ENCODE results near the gene RGS7. TPM values are rescaled to one million over a fixed set of nuclear protein-coding genes. Genes with fewer than 3 reads are reported as not detected.

RGS7 gene
- total RNA-seq, 2 donors from 2014 or later, result not detected

DNA sequence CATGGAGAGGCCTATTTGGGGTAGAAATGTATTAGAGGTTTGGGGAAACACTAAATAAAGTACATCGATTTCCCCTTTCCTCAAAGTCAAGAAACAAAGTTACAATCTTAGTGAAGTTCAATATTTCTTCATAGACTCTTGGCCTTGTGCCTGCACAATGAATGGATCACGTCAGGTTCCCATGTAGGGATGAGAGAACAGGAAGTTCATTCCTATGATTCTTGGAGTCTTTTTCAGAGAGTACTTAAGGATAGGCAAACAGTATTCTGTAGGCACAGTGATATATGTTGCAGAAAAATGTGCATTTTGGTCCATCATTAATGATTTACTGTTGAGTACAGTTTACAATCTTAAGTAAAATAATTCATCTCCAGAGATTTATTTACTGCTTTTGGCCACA, 275.5 kb downstream of the RGS7 start:
- no peak overlapping the region for H3K4me3 Mint-ChIP-seq
- H3K27me3 Mint-ChIP-seq, result no peaks in the 10 kb centered on the region
- H3K27ac Mint-ChIP-seq, result no peak overlapping the region
- no peaks in the 10 kb centered on the region for H3K4me1 Mint-ChIP-seq (ENCODE audit: low read depth in 2 of 2)
- H3K36me3 Mint-ChIP-seq, result no peaks in the 10 kb centered on the region
- peaks cover 10% of the 10 kb centered on the region for H3K9me3 Mint-ChIP-seq
- ATAC-seq, result no peak
- DNase-seq (ENCODE audit: low spot score), result no peak

DNA sequence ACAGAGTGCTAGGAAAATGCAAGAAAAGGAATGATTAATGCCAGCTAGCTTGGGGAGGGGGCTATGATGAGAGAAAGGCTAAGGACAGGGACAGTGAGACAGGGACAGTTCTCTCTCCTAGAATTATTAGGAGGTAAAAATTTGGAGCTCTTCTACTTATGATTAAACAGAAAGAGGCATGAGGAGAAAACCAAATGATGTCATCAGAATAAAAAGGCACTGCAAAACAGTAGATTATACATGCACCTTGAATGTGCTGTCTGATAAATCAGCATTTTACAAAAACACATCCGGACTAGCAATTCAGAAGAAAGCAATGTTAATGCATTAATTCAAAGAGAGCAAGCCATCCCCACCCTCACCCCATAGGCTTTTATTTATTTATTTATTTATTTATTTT, 277.5 kb downstream of the RGS7 start:
- Mint-ChIP-seq H3K27me3 (no peaks in the 10 kb centered on the region), H3K36me3 (no peaks in the 10 kb centered on the region), H3K9me3 (peaks cover 4% of the 10 kb centered on the region), H3K4me3 (no peak overlapping the region), H3K27ac (no peak overlapping the region), H3K4me1 (ENCODE audit: low read depth in 2 of 2) (no peaks in the 10 kb centered on the region)
- ATAC-seq (no peak), DNase-seq (ENCODE audit: low spot score) (no peak)

- Mint-ChIP-seq H3K27me3 (no peaks in the 10 kb centered on the region), H3K4me3 (no peak overlapping the region), H3K4me1 (ENCODE audit: low read depth in 2 of 2) (no peaks in the 10 kb centered on the region), H3K36me3 (no peaks in the 10 kb centered on the region), H3K9me3 (peaks cover 2% of the 10 kb centered on the region), H3K27ac (no peak overlapping the region)
- ATAC-seq, result no peak
- no peak for DNase-seq (ENCODE audit: low spot score)
Observed at GRCh38 chr1:241079047-241079446, 278.0 kb downstream of the RGS7 start.

- Mint-ChIP-seq H3K9me3 (peaks cover 4% of the 10 kb centered on the region), H3K4me1 (ENCODE audit: low read depth in 2 of 2) (no peaks in the 10 kb centered on the region), H3K4me3 (no peak overlapping the region), H3K36me3 (no peaks in the 10 kb centered on the region), H3K27me3 (no peaks in the 10 kb centered on the region), H3K27ac (no peak overlapping the region)
- DNase-seq (ENCODE audit: low spot score), result no peak
- no peak for ATAC-seq
Observed at GRCh38 chr1:241077386-241078147, 279.4 kb downstream of the RGS7 start.

- Mint-ChIP-seq H3K36me3 (no peaks in the 10 kb centered on the region), H3K27me3 (no peaks in the 10 kb centered on the region), H3K27ac (no peak overlapping the region), H3K4me1 (ENCODE audit: low read depth in 2 of 2) (no peaks in the 10 kb centered on the region), H3K9me3 (peaks cover 7% of the 10 kb centered on the region), H3K4me3 (no peak overlapping the region)
- ATAC-seq (no peak), DNase-seq (ENCODE audit: low spot score) (no peak)
Observed at GRCh38 chr1:241074507-241074906, 282.5 kb downstream of the RGS7 start.

- peaks cover 7% of the 10 kb centered on the region for H3K9me3 Mint-ChIP-seq
- no peak overlapping the region for H3K4me3 Mint-ChIP-seq
- no peaks in the 10 kb centered on the region for H3K36me3 Mint-ChIP-seq
- H3K27ac Mint-ChIP-seq, result no peak overlapping the region
- no peaks in the 10 kb centered on the region for H3K4me1 Mint-ChIP-seq (ENCODE audit: low read depth in 2 of 2)
- ATAC-seq (no peak), DNase-seq (ENCODE audit: low spot score) (no peak)
- H3K27me3 Mint-ChIP-seq, result no peaks in the 10 kb centered on the region
Observed at GRCh38 chr1:241068359-241068758, 288.6 kb downstream of the RGS7 start.

DNA sequence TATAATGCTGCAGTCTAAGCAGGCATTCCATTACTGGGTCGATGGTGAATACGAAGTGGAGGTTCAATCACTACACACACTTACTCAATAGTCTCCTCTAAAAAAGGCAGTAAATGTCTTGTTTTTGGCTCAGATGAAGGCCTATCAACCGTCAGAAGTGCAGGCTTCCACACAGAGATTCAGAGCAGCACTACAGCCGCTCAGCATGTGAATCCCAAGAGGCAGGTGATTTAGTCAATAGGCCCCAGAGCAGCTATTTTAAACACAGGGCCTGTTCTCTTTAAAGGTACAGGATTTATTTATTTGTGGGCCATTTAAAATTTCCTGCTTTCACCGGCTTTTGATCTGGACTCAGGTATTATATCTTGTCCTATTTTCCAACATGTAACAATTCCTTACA, 293.7 kb downstream of the RGS7 start:
- no peaks in the 10 kb centered on the region for H3K27me3 Mint-ChIP-seq
- no peaks in the 10 kb centered on the region for H3K4me1 Mint-ChIP-seq (ENCODE audit: low read depth in 2 of 2)
- H3K9me3 Mint-ChIP-seq, result no peaks in the 10 kb centered on the region
- H3K4me3 Mint-ChIP-seq, result no peak overlapping the region
- no peaks in the 10 kb centered on the region for H3K36me3 Mint-ChIP-seq
- no peak overlapping the region for H3K27ac Mint-ChIP-seq
- DNase-seq (ENCODE audit: low spot score) (no peak), ATAC-seq (no peak)

GRCh38 chr1:241061062-241061461, 295.9 kb downstream of the RGS7 start:
- H3K36me3 Mint-ChIP-seq, result no peaks in the 10 kb centered on the region
- H3K27ac Mint-ChIP-seq, result no peak overlapping the region
- ATAC-seq (no peak), DNase-seq (ENCODE audit: low spot score) (no peak)
- peaks cover 3% of the 10 kb centered on the region for H3K9me3 Mint-ChIP-seq
- no peak overlapping the region for H3K4me3 Mint-ChIP-seq
- H3K4me1 Mint-ChIP-seq (ENCODE audit: low read depth in 2 of 2), result no peaks in the 10 kb centered on the region
- no peaks in the 10 kb centered on the region for H3K27me3 Mint-ChIP-seq

DNA sequence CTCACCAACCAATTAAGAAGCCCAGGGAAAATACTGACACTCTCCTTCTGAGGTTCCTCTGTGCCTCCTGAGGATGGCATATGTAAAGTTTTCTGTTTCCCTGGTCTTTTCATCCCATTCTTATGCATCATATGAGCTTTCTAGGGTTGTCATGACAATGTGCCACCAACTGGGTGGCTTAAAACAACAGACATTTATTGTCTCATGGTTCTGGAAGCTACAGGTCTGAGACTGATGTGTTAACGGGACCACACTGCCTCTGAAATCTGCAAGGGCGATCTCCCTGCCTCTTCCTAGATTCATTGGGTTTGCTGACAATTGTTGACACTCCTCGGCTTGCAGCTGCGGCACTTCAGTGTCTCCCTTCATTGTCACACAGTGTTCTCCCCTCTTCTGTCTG, 308.4 kb downstream of the RGS7 start:
- H3K27ac Mint-ChIP-seq, result no peak overlapping the region
- ATAC-seq (no peak), DNase-seq (ENCODE audit: low spot score) (no peak)
- H3K9me3 Mint-ChIP-seq, result peaks cover 14% of the 10 kb centered on the region
- H3K36me3 Mint-ChIP-seq, result no peaks in the 10 kb centered on the region
- no peak overlapping the region for H3K4me3 Mint-ChIP-seq
- no peaks in the 10 kb centered on the region for H3K27me3 Mint-ChIP-seq
- H3K4me1 Mint-ChIP-seq (ENCODE audit: low read depth in 2 of 2), result no peaks in the 10 kb centered on the region

GRCh38 chr1:241045659-241046058, 311.3 kb downstream of the RGS7 start:
- ATAC-seq (no peak), DNase-seq (ENCODE audit: low spot score) (no peak)
- Mint-ChIP-seq H3K36me3 (no peaks in the 10 kb centered on the region), H3K9me3 (peaks cover 8% of the 10 kb centered on the region), H3K4me3 (no peak overlapping the region), H3K4me1 (ENCODE audit: low read depth in 2 of 2) (no peaks in the 10 kb centered on the region), H3K27ac (no peak overlapping the region), H3K27me3 (no peaks in the 10 kb centered on the region)

DNA sequence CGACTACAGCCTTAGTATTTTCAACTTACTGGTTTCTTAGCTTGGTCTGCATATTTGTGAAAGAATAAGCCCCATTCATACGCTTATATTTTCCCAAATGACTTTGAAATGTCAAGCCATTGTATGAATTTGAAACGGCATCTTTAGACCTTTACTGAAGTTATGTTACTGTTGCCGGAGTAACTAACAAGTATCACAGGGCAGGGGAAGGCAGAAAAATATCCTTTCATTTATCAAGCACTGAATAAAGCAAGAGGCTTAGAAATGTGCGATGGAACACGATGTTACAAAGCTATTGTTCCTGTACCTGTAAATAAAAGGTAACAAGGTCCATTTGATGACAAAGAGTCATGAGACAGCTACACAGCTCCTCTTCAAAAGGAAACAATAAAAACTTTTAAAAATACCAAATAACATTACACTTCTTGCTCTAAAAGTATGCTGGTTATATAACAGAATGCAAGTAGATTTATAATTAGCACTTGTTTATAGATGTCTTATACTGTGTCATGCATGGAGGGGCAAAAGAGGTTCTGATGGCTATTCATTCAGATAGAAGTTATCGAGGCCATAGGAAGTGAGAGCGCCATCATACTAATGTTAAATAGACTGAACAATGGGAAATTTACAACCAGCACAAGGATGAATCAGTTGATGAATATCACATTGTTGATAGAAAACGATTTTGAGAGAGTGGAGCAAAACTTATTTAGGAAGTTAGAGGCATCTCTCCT, 322.6 kb downstream of the RGS7 start:
- no peak overlapping the region for H3K27ac Mint-ChIP-seq

GRCh38 chr1:241024834-241025233, 332.2 kb downstream of the RGS7 start:
- Mint-ChIP-seq H3K9me3 (peaks cover 9% of the 10 kb centered on the region), H3K36me3 (no peaks in the 10 kb centered on the region), H3K4me3 (no peak overlapping the region), H3K27me3 (no peaks in the 10 kb centered on the region), H3K4me1 (ENCODE audit: low read depth in 2 of 2) (no peaks in the 10 kb centered on the region), H3K27ac (no peak overlapping the region)
- no peak for DNase-seq (ENCODE audit: low spot score)
- ATAC-seq, result no peak

More for the DNA sequence above, 322.6 kb downstream of the RGS7 start:
- H3K4me3 Mint-ChIP-seq, result no peak overlapping the region
- ATAC-seq (no peak), DNase-seq (ENCODE audit: low spot score) (no peak)
- no peaks in the 10 kb centered on the region for H3K27me3 Mint-ChIP-seq
- H3K36me3 Mint-ChIP-seq, result no peaks in the 10 kb centered on the region
- H3K4me1 Mint-ChIP-seq (ENCODE audit: low read depth in 2 of 2), result no peaks in the 10 kb centered on the region
- peaks cover 15% of the 10 kb centered on the region for H3K9me3 Mint-ChIP-seq

- no peaks in the 10 kb centered on the region for H3K27me3 Mint-ChIP-seq
- DNase-seq (ENCODE audit: low spot score), result no peak
- no peak for ATAC-seq
- no peaks in the 10 kb centered on the region for H3K4me1 Mint-ChIP-seq (ENCODE audit: low read depth in 2 of 2)
- H3K9me3 Mint-ChIP-seq, result peaks cover 12% of the 10 kb centered on the region
- H3K27ac Mint-ChIP-seq, result no peak overlapping the region
- H3K4me3 Mint-ChIP-seq, result no peak overlapping the region
- H3K36me3 Mint-ChIP-seq, result peaks cover 5% of the 10 kb centered on the region
Observed at GRCh38 chr1:241022366-241022765, 334.6 kb downstream of the RGS7 start.

- Mint-ChIP-seq H3K27me3 (no peaks in the 10 kb centered on the region), H3K36me3 (peaks cover 5% of the 10 kb centered on the region), H3K4me3 (no peak overlapping the region), H3K27ac (no peak overlapping the region), H3K9me3 (peaks cover 12% of the 10 kb centered on the region), H3K4me1 (ENCODE audit: low read depth in 2 of 2) (no peaks in the 10 kb centered on the region)
- ATAC-seq, result no peak
- DNase-seq (ENCODE audit: low spot score), result no peak
Observed at GRCh38 chr1:241020851-241021697, 335.9 kb downstream of the RGS7 start.

Measured in natural killer cell treated with Interleukin-12 subunit alpha and Interleukin-12 subunit beta and Interleukin-15 and Interleukin-18, amount 100 ng/mL, for 72 hours (primary cell).